ENCODE measurements around the gene GPC6.

- no peak for TF ChIP-seq MXI1 (conservative IDR thresholded peaks at IDR 0.05; ENCODE audit: poor library complexity, severe bottlenecking)
- no peak for TF ChIP-seq CTCF (IDR thresholded peaks at IDR 0.05; ENCODE audit: poor library complexity, severe bottlenecking)
- no peak for TF ChIP-seq TAF1 (IDR thresholded peaks at IDR 0.05; ENCODE audit: low read depth)
- TF ChIP-seq EZH2 (IDR thresholded peaks at IDR 0.05; ENCODE audit: borderline replicate concordance, insufficient read depth, low read length, poor library complexity, severe bottlenecking) = no peak
- no peak for TF ChIP-seq POLR2AphosphoS5 (IDR thresholded peaks at IDR 0.05)
- no peak for TF ChIP-seq REST (IDR thresholded peaks at IDR 0.05; ENCODE audit: borderline replicate concordance)
- TF ChIP-seq RAD21 (conservative IDR thresholded peaks at IDR 0.05) = no peak
Observed at GRCh38 chr13:94312511-94313216, 1086.1 kb downstream of the GPC6 start.

All from neural cell (in vitro differentiated cells).